HG03521 (cell line): Measurements from ENCODE around the gene PCSK4.
"Not testable (repeated sequence)": the region's sequence is repeated elsewhere in the genome, so short reads cannot be mapped to it uniquely, and the experiment has no call there.

ENCODE experiments used
- ATAC-seq: cut with Tn5 transposase; IDR thresholded peaks from one replicate; pipeline ENCODE4 v1.9.1; 2021; ENCODE audit warnings: mild to moderate bottlenecking, moderate library complexity; ENCODE audit not compliant: unreplicated experiment

Gene PCSK4

GRCh38 chr19:1522838-1523237 lies 32.7 kb upstream of the PCSK4 start:
- ATAC-seq, result no peak

GRCh38 chr19:1522061-1522460 lies 31.9 kb upstream of the PCSK4 start:
- no peak for ATAC-seq

- no peak for ATAC-seq
Measured at GRCh38 chr19:1521636-1522035, 31.5 kb upstream of the PCSK4 start.

- no peak for ATAC-seq
Measured at GRCh38 chr19:1520203-1520780, 30.1 kb upstream of the PCSK4 start.

DNA sequence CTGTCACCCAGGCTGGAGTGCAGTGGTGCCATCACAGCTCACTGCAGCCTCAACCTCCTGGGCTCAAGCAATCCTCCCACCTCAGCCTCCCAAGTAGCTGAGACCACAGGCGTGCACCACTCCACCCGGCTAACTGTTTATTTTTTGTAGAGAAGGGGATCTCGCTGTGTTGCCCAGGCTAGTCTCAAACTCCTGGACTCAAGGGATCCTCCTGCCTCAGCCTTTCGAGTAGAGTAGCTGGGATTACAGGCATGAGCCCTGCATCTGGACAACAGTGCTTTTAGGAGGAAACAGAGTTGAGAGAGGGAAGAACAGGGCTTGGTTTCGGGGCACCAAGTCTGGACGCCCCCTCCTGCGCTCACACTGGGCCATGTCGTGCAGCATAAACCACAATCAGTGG lies 29.7 kb upstream of the PCSK4 start:
- ATAC-seq, result not testable (repeated sequence)

DNA sequence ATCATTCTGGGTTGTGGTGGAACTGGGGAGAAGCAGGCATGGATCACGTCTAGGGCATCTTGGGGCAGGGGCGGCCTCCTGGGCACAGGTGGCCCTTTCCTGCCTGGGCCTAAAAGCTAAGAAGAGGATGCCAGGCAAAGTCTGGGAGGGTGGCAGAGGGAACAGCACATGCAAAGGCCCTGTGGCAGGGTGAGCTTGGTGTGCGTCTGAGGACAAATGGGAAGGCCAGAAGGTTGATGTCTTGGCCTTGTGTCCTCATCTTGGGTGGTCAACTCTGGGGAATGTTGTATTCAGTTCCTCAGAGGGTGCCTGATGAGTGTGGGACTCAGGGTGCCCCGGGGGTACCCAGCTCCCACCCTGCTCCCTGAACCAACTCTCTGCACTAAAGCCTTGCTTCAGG lies 28.3 kb upstream of the PCSK4 start:
- no peak for ATAC-seq

DNA sequence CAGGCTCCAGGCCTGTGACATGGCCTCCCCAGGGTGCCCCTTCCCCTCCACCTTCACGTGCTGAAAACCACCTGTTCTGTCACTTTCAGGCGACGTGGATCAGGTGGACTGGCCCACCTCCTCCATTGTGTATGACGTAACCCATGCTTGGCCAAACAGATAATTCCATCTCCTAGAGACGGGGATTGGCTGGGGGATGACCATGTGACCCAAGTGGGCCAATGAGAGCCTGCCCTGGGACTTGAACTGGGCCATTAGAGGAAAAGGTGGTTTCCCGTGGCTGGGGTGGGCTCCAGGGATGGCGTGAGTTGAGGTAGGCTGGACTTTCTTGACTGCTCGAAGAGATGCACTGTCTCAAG lies 26.2 kb upstream of the PCSK4 start:
- no peak for ATAC-seq

DNA sequence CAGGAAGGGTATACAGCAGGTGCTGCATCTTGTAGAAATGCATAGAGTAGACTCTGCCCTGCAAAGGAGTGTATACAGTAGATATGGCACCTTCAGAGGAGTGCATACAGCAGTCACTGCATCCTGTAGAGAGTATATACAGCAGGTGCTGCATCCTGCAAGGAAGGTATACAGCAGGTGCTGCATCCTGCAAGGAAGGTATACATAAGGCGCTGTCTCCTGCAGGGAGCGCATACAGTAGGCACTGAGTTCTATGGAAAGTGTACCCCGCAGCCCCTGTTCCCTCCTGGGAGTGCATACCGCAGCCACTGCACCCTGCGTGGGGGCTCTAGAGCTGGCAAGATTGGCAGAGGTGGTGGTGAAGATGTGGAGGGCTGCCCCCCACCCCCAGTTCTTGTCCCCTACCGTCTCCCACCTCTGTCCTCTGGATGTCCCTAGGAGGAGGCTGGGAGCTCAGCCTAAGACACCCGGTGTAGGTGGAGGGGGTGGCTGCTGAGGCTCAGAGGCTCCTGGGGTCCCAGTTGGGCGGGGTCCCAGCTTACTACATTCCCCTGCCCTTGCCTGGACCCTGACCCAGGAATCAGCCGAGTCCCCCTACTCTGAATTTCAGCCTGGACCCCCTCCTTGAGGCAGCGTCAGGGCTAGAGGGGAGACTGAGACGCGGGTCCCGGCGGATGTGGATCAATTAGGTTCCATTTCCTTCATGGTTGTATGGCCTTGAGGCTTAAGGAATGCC lies 25.0 kb upstream of the PCSK4 start:
- no peak for ATAC-seq

- no peak for ATAC-seq
Measured at GRCh38 chr19:1514295-1514661, 24.1 kb upstream of the PCSK4 start.

- no peak for ATAC-seq
Measured at GRCh38 chr19:1513499-1514294, 23.5 kb upstream of the PCSK4 start.

GRCh38 chr19:1512671-1513498 lies 22.7 kb upstream of the PCSK4 start, which contains the start of gene ADAMTSL5:
Gene ADAMTSL5 (minus strand): TSS chr19:1513019. CDS start chr19:1510943, 2,076 bp downstream.
- no peak for ATAC-seq

DNA sequence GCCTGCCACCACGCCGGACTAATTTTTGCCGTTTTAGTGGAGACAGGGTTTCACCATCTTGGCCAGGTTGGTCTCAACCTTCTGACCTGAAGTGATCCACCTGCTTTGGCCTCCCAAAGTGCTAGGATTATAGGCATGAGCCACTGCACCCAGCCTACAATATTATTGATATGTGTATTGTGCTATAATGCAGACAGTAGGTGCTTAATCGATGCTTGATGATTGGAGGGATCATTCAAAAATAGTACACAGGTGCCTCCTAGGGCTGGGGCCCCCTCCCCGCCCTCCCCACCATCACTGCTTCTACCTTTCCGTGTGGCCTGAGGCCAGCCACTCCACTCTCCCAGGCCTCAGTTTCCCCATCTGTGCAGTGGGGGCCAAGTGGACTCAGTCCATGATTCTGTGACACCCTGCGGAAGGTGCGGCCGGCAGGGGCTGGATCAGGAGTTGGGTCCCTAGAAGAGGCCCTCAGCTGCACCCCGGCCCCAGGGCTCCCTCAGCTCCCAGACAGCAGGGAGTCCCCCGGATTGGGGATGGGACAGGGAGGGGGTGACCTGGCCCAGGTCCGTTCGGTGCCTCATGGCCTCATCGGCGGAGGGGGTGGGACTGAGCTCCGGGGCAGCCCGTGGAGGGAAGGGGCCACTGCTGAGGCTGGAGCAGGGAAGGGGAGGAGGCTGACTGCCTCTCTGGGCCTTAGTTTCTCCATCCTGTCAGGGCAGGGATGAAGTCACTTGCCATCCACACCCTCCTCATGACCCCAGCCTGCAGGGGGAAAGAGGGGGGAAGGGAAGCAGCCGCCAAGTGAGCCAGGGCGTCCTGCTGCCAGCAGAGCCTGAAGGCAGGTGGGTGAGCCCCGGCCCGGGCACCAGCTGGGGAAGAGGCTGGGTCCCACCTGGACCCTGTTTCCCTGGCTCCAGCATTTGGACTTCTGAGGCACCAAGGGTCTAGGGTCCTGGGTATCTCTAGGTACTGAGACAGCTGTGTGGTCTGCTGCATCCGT lies 21.5 kb upstream of the PCSK4 start:
- ATAC-seq, result no peak

DNA sequence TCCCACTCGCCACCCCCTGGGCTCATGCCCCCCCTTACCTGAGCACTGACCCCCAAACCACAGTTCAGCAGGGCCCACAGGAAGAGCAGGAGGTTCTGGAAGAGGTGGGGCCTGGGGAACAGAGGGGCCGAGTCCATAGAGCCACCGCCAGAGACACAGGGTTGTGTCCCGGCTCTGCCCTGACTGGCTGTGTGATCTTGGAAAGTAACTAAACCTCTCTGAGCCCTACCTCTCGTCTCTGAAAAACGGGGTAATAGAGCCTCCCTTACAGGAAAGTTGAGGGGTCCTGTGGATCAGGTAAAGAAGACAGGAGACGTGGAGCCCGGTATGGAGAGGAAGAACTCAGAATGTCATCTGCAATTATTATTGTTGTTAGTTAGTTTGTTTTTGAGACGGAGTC lies 20.7 kb upstream of the PCSK4 start:
- no peak for ATAC-seq

- ATAC-seq, result no peak
Measured at GRCh38 chr19:1510442-1510806, 20.3 kb upstream of the PCSK4 start.

DNA sequence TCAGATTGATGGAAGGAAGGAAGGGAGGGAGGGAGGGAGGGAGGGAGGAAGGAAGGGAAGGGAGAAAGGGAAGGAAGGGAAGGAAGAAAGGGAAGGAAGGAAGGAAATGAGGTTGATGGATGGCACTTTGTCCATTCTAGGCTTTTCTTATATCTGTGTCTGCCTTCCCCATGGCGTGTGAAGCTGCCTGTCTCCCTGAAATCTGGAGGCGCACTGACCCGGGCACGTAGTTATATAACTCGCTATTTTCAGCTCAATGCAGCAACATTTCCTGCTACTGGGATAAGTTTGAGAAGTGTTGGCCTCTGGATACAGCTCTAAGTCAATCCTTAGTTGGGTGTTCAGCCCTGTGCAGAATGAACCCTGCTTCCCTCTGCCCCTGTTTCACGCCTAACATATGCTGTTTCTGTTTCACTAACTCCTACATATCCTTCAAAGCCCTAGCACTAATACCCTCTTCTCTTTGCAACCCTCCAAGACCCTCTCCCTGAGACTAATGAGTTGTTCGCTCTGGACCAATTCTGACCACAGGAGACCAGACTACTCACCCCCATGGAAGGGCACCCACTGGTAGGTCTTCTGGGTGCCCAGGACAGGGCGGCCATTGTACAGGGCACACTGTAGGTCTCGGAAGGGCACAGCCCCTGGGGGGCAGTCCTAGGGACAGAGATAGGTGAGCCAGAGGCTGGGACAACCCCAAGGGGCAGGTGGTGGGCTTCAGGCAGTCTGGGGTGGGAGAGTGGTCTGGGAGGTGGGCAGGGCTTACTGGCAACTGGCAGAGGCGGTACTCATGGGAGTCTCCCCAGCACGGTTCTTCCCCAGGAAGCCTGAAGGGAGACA lies 19.7 kb upstream of the PCSK4 start:
- ATAC-seq, result no peak

- no peak for ATAC-seq
Measured at GRCh38 chr19:1508507-1508856, 18.3 kb upstream of the PCSK4 start.

GRCh38 chr19:1507763-1508506 lies 17.8 kb upstream of the PCSK4 start:
- ATAC-seq, result no peak

GRCh38 chr19:1507192-1507660 lies 17.1 kb upstream of the PCSK4 start:
- ATAC-seq, result no peak
